ENCODE measurements around the gene DOCK6.

The DOCK6 gene

DNA sequence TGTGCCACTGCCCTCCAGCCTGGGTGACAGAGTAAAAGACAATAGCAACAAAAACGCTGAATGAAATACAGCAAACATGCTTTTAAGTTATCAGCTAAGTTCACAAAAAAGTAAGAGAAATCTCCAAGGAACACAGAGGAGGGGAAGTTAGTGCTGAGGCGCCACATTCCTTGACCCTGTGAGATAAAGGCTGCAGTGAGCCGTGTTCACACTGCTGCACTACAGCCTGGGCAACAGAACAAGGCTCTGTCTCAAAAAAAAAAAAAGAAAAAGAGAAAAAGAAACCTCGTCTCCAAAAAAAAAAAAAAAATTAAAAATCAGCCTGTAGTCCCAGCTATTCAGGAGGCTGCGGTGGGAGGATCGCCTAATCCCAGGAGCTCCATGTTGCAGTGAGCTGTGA, 16.3 kb upstream of the DOCK6 start:
- DNase-seq (ENCODE audit: low spot score) = no peak

DNA sequence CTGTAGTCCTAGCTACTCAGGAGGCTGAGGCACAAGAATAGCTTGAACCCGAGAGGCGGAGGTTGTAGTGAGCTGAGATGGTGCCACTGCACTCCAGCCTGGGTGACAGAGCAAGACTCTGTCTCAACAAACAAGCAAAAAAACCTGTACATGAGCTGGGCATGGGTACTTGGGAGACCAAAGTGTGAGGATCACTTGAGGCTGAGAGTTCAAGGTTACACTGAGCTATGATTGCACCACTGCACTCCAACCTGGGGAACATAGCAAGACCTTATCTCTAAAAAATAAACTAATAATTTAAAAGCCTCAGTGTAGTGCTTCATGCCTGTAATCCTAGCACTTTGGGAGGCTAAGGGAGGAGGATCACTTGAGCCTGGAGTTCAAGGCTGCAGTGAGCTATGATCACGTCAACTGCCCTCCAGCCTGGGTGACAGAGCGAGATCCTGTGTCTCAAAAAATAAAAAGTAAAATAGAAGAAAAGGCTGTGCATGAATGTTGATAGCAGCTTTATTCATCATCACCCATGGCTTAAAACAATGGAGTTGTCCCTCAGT, 12.3 kb upstream of the DOCK6 start:
- DNase-seq (ENCODE audit: low spot score) = no peak

DNA sequence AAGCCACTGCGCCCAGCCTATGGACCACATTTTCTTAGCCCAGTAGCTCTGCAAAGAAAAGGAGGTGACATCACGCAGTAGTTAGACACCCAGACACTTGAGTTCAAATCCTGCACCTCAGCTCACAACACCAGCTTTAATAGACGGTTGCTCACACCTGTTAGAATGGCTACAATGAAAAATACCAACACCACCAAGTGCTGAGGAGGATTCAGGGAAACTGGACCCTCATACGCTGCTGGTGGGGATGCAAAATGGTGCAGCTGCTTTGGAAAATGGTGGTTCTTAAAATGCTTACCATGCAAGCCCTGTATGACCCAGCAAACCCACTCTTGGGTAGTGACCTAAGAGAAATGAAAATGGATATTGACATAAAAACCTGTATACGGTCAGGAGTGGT, 11.7 kb upstream of the DOCK6 start:
- DNase-seq (ENCODE audit: low spot score) = no peak

DNA sequence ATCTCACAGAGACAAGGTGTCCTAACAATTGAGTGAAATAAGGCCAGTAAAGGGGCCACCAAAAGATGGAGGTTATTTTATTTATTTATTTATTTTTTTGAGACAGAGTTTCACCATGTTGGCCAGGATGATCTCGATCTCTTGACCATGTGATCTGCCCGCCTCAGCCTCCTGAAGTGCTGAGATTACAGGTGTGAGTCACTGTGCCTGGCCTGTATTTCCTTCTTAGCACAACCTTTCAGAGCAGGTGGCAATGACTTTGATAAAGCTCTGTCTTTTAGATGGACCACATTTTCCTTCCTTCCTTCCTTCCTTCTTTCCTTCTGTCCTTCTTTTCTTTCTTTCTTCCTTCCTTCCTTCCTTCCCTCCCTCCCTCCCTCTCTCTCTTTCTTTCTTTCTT, 11.0 kb upstream of the DOCK6 start:
- no peak for DNase-seq (ENCODE audit: low spot score)

DNA sequence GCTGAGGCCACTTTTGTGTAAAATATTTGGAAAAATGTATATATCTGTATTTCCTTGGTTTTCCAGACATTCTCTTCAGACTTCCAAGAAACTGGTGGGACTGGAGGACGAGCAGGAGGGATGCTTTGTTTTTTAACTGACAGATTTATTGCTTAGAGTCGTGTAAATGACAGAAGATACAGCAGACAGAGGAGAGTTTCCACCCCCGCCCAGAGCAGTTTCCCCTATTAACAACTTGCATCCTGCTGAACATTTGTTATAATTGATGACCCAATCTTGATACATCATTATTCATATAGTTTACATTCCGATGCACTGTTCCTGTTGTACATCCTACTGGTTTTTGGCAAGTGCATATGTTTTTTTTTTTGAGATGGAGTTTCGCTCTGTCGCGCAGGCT, 7.1 kb upstream of the DOCK6 start:
- no peak for DNase-seq (ENCODE audit: low spot score)

DNA sequence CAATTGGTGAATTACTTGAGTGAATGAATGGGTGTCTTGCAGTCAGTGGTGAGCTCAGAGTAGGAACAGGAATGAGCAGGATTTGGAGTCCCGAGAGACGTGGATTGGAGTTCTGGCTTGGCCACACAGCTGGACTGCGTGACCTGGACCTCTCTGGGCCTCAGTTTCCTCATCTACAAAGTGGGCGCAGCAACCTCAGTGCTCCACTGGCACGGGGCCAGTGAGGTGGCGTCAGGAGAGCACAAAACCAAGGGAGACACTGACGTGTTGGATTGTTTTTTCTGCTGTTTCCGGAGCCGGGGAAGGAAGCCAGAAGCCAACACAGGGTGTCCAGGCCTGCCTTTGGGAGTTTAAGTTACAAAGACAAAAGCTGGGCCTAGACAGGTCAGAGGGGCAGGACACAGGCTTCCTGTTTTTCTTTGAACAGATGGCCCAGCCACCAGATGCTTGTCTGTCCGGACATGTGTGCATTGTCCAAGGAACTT, 6.5 kb upstream of the DOCK6 start:
- DNase-seq (ENCODE audit: low spot score) = peak; percentile 66

DNA sequence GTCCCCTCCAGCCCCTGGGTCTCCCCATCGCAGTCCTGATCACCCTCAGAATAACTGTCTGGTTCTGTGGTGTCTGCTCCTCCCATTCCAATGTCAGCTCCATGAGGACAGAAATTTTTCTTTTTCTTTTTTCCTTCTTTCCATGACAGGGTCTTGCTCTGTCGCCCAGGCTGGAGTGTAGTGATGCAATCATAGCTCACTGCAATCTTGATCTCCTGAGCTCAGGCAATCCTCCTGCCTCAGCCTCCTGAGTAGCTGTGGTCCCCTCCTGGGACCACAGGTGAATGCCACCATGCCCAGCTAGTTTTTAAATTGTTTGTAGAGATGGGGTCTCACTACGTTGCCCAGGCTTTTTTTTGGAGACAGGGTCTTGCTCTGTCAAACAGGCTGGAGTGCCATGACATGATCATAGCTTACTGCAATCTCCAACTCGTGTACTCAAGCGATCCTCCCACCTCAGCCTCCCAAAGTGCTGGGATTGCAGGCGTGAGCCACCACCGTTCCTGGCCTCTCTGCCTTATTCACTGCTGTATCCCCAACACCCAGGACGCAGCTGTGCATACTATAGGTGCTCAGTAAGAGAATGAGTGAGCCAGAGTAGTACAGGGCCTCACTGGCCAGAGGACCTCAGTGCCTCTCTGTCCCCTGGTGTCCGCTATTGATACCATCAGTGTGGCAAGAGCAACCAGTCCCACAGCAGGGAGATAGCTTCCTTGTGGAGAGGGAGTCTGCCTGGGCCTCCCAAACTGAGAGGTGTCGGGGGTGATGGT, 5.2 kb upstream of the DOCK6 start:
- no peak for DNase-seq (ENCODE audit: low spot score)

DNA sequence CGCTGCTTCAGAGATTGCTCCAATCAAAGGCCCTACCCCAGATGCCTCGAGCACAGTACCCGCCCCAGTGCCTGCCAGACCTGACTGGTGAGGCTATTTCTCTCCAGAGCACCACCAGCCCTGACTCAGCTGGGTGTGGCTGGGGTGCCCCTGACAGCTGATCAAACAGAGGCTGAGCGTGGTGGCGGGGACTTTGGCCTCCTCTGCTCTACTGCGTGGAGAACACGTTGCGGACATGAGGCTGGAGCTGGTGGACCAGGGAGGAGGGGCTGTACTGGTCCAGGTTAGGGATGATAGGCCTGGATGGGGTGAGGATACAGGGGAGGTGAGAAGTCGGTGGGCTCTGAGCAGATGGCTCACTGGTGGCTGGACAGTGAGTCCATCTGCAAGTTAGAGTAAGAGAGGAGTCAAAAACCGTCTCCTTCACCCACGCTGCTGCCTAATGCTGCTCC, 3.5 kb upstream of the DOCK6 start:
- DNase-seq (ENCODE audit: low spot score) = peak; percentile 47

DNA sequence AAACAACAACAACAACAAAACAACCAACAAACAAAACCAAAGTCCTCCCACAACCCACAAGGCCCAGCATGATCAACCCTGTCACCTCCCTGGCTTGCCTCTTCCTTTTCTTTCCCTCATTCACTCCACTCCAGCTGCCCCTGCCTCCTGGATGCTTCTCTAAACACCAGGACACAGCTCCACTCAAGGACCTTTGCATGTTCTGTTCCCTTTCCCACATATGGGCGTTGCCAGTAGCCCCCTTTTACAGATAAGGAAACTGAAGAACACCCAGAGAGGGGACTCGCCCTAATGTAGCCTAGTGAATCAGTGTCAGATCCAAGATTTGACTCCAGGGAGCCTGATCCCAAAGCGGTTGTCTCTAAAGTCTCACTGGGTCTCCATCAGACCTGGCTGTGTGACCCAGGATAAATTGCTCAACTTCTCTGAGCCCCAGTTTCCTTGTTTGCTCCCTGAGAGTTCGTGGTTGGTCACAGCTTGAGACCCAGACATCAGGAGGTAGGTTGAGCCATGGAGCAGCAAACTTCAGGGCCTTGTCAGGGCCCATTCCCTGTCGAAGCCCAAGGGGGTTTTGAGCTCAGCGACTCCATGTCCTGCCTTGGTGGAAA, 3.0 kb upstream of the DOCK6 start:
- no peak for DNase-seq (ENCODE audit: low spot score)

DNA sequence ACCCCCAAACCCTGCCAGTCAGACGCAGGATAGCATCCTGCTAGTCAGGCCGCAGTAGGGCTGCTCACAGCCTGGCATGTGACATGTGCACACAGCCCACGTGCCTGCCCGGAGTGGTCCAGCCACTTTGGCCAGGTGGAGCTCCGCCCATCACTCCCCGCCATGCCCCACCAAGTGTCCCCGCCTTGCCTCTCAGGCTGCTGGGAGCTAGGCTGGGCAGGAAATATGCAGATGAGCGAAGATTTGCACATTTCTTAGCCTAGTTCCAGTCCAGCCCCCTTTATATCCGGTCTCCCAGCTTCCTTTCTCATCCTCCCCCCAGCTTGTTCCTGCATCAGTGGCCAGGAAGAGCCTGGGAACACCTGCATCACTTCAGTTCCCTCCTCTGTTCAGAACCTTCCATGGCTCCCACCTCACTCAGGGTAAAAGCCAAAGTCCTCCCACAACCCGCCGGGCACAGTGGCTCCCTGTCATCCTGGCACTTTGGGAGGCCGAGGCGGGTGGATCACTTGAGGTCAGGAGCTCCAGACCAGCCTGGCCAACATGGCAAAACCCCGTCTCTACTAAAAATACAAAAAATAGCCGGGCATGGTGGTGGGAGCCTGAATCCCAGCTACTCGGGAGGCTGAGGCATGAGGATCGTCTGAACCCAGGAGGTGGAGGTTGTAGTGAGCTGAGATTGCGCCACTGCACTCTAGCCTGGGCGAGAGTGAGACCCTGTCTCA, 2.3 kb upstream of the DOCK6 start:
- DNase-seq (ENCODE audit: low spot score) = no peak

DNA sequence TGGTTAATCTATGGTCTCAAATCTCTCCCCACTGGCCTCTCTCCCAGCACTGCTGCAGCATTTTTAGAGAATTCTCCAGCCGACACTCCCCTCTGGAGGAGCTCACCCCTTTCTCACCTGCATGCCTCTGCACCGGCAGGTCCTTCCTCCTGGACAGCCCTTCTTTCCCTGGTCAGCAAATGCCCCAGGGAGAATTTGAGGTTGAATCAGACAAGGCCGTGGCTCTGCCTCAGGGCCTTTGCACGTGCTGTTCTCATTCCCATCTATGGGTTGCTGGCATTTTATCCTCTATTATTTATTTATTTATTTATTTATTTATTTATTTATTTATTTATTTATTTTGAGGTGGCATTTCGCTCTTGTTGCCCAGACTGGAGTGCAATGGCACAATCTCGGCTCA, 1.4 kb upstream of the DOCK6 start:
- DNase-seq (ENCODE audit: low spot score) = no peak

DNA sequence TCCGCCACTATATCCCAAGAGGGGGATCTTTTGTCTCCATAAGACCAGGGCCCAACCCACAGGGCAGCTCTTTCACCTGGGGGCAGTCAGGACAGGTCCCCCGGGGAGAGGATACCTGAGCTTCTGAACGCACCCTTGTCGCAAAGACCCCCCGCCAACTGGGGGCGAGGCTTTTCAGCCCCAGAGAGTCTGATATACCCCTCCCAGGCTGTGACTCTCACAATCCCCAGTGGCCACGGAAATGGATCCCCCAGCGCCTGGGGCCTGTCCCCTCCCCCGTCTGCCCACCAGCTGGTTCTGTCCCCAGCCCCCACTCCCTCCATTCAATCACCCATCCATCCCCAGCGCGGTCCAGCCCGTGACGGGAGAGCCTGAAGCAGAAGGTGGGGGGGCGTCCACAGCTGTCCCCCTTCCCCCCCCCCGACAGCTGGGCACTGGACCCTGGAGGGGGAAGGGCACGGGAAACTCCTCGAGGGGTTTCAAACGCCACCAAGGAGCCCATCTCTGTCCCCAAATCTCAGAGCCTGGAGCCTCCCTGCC, 823 bp downstream of the DOCK6 start:
- DNase-seq (ENCODE audit: low spot score) = no peak

DNA sequence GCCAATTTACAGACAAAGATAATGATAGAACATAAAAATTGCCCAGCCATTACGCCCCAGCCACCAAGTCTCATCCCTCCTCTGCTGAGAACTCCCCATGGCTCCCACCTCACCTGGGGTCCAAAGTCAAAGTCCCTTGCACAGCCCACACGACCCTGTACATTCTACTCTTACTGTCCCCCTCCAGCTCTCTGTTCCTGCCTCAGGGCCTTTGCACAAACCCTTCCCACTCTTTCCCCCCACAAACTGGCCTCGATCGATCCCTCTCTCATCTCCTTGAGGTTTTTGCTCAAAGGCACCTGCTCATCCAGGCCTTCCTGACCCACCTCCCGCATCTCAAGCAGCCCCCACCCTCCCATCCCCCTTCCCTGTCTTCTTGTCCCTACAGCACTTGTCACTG, 1.3 kb downstream of the DOCK6 start:
- DNase-seq (ENCODE audit: low spot score) = no peak

DNA sequence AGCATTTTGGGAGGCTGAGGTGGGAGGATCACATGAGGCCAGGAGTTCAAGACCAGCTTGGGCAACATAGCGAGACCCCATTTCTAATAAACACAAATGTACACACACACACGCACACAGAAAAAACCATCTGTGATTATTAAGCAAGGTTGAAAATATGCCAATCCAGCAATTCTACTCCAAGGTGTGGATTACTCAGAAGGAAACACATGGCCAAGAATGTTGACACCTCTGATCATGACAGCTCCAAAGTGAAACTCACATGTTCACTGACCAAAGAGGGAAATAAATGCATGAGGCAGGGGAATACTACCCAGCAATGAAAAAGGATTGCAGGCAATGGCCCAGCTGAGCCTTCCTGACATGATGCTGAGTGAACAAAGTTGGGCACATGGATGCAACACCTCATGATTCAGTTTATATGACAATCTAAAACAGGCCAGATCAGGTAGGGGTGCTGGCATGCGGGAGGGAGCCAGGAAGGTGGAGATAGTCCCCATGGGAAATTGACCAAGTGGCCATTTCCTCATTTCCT, 4.4 kb downstream of the DOCK6 start:
- DNase-seq (ENCODE audit: low spot score) = no peak

DNA sequence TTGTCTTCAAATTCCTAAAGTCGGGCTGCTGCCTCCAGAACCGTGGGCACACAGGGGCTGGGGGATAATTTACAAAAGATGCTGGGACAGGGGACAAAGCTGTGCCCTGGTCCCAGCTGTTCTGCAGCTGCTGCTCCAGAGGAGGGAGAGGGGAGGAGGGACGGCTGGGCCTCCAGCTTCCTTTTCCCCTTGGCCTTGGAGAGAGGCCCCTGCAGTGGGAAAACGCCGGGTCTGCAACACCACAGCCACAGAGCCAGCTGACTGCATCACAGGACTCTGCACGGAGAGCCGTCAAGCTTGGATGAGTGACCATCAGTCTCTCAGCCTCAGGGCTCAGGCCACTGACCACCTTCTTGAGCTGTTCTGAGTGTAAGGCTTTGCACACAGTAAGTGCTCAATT, 6.1 kb downstream of the DOCK6 start:
- DNase-seq (ENCODE audit: low spot score) = no peak

DNA sequence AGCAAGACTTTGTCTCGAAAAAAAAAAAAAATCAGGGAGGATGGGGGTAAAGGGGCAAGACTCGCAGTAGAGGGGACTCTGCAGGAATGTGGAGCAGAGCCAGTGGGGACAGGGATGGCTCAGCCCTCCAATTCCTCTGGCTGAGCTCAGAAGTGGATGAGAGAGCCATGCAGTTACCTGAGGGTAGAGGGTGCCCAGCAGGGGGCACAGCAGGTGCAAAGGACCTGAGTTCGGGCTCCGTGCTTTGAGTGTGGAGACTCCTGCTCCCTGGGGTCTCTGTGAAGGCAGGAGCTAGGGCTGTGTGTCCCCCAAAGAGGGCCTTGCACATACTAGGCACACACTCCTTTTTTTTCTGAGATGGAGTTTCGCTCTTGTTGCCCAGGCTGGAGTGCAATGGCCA, 7.7 kb downstream of the DOCK6 start:
- DNase-seq (ENCODE audit: low spot score) = no peak

DNA sequence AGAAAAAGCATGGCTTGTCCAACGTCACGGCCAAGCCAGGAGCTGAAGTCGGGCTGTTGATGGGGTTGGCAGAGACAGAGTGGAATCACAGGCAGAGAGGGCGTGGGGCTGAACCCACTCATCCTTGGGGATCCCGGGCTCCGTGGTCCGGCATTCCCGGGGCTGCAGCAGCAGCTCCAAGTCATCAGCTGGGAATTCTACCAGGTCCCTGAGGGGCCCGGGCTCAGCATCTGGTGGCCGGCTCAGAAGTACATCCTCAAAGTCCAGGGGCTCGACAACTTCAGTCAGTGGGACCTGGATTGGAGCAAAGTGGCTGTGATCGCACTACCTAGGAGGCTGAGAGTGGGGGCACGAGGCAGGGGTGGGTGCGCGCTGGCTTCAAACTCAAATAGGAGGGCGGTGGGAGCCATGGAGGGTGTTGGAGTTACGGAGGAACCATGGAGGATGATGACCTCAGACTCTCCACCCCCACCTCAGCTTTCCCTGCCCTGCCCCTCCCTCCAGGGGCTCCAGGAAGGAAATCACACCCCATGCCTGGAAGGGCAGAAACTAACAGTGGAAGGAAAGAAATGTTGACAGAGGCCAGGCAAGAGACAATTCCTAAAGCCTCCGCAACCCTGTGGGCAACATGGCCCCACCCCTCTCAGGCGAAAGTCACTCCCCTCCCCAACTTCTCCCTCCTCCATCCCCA, 9.5 kb downstream of the DOCK6 start:
- DNase-seq (ENCODE audit: low spot score) = no peak

DNA sequence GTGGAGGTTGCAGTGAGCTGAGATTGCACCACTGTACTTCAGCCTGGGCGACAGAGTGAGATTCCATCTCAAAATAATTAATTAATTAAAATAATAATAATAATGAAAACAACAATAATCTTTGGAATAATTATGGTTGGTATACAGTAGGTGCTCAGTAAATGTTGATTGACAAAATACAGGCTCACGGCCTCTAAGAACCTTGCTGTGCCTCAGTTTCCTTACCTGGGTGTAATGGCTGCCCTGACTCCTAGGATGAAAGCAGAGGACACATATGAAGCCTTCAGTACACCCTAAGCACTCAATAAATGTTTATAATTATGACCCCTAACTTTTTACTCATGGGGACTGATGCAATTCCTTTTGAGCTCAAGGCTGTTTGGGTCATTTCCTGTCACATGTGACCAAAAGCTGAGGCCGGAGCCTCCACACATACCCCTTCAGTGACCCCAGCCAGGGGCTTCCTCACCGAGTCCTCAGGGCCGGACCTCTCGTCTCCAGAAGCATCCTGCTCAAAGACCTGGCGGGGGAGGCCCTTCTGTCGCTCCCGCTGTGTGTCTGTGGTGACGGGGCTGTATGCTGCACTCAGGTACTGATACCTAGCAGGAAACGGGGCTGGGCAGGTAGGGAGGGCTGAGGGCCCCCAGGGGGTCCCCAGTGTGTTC, 10.5 kb downstream of the DOCK6 start:
- no peak for DNase-seq (ENCODE audit: low spot score)

DNA sequence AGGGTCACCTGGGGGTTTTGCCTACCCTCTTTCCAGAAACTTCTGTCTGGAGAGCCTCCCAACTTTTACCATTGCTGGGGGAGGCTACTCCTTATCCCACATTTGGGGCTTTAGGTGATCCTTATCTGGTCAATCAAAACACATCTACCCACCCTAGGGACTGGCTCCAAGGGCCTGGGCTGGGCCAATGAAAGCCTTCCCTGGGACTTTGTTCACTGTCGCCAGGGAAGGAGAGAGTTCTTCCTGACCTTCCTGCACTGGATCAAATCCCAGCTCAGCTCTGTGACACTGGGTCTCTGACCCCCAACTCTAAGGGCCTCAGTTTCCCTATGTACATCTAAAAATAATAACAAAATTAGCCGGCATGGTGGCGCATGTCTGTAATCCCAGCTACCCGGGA, 11.1 kb downstream of the DOCK6 start:
- DNase-seq (ENCODE audit: low spot score) = no peak

DNA sequence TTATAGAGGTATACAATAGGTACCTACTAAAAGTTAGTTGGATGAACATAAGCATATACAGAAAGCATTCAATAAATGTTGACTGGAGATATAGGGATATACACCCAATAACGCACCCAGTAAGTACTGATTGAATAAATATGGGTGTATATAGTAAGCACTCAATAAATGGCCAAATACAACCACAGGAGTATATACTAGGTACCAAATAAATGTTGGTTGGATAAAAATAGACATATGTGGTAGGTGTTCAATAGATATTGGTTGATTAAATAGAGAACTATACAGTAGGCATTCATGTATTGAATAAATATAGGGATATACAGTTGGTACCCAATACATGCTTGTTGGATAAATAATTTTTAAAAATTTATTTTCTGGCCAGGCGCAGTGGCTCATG, 13.5 kb downstream of the DOCK6 start:
- DNase-seq (ENCODE audit: low spot score) = no peak

DNA sequence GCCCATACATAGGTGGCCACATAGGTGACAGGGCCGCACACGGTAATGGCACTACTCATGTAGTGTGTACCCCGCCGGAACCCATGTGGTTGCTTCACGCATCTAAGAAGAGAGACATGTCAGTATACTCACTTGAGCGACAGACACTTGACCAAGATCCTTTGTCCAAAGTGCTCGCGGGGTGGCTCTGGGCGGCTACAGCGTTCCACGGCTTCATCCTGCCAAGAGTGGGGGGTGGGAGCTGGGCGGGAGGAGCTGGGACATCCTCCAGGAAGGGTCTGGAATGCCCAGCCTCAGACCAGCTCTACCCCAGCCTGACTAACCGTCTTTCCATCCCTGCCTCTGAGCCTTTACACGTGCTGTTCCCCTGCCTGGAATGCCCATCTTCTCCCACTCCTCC, 14.4 kb downstream of the DOCK6 start:
- DNase-seq (ENCODE audit: low spot score) = no peak

All from AG08396 (cell line).